H9 (cell line): ENCODE results near the gene SLC17A3. TPM values are rescaled to one million over a fixed set of nuclear protein-coding genes. Genes with fewer than 3 reads are reported as not detected.

Experiments
- DNase-seq: peaks from one replicate; pipeline ENCODE4 v3.0.0-alpha.2; 2017
- H2AFZ ChIP-seq: one replicate; pipeline ENCODE4 v1.6.1; 2013; ENCODE audit warnings: mild to moderate bottlenecking, low read length, control low read depth, moderate library complexity
- H2AK5ac ChIP-seq: 2 replicates; pipeline ENCODE4 v1.6.1; 2013; ENCODE audit warnings: low read length, control low read depth, mixed read lengths; ENCODE audit not compliant: insufficient read length
- H2BK120ac ChIP-seq: one replicate; pipeline ENCODE4 v1.6.1; 2013; ENCODE audit warnings: low read depth, mild to moderate bottlenecking, low read length, control low read depth, inconsistent platforms; ENCODE audit not compliant: poor library complexity, severe bottlenecking
- H2BK12ac ChIP-seq: 2 replicates; pipeline ENCODE4 v1.6.1; 2013; ENCODE audit warnings: low read length, control low read depth, mixed read lengths, low read depth; ENCODE audit not compliant: insufficient read length
- H2BK15ac ChIP-seq: 2 replicates; pipeline ENCODE4 v1.6.1; 2013; ENCODE audit warnings: low read depth, low read length, control low read depth
- H2BK20ac ChIP-seq: one replicate; pipeline ENCODE4 v1.6.1; 2013; ENCODE audit warnings: low read depth, mild to moderate bottlenecking, low read length, control low read depth, inconsistent platforms; ENCODE audit not compliant: poor library complexity, severe bottlenecking
- H2BK5ac ChIP-seq: 2 replicates; pipeline ENCODE4 v1.6.1; 2013; ENCODE audit warnings: low read length, control low read depth, mixed read lengths; ENCODE audit not compliant: insufficient read length
- H3K14ac ChIP-seq: 2 replicates; pipeline ENCODE4 v1.6.1; 2013; ENCODE audit warnings: low read length, control low read depth; ENCODE audit not compliant: insufficient read depth
- H3K18ac ChIP-seq: 2 replicates; pipeline ENCODE4 v1.6.1; 2013; ENCODE audit warnings: low read depth, mild to moderate bottlenecking, mixed read lengths, low read length, control low read depth; ENCODE audit not compliant: insufficient read length
- H3K23ac ChIP-seq: 2 replicates; pipeline ENCODE4 v1.6.1; 2013; ENCODE audit warnings: low read length, control low read depth, mixed read lengths, low read depth; ENCODE audit not compliant: insufficient read length
- H3K23me2 ChIP-seq: 2 replicates; pipeline ENCODE4 v1.6.1; 2013; ENCODE audit warnings: low read depth, mild to moderate bottlenecking, mixed read lengths, low read length, control low read depth; ENCODE audit not compliant: insufficient read length, poor library complexity, severe bottlenecking
- H3K27ac ChIP-seq: 2 replicates; pipeline ENCODE4 v1.5.1; 2013; ENCODE audit warnings: low read length, control low read depth, mixed read lengths, low read depth; ENCODE audit not compliant: insufficient read length
- H3K27me3 ChIP-seq: 2 replicates; pipeline ENCODE4 v1.6.1; 2013; ENCODE audit warnings: low read length, control low read depth, inconsistent platforms; ENCODE audit not compliant: insufficient read depth
- H3K4ac ChIP-seq: 2 replicates; pipeline ENCODE4 v1.6.1; 2013; ENCODE audit warnings: low read depth, mild to moderate bottlenecking, control low read depth, inconsistent platforms, low read length, moderate library complexity
- H3K4me1 ChIP-seq: 2 replicates; pipeline ENCODE4 v1.6.1; 2013; ENCODE audit warnings: low read length, control low read depth, inconsistent platforms; ENCODE audit not compliant: insufficient read depth
- H3K4me2 ChIP-seq: 2 replicates; pipeline ENCODE4 v1.6.1; 2013; ENCODE audit warnings: low read length, control low read depth, mixed read lengths; ENCODE audit not compliant: insufficient read length, insufficient read depth
- H3K56ac ChIP-seq: 2 replicates; pipeline ENCODE4 v1.6.1; 2013; ENCODE audit warnings: low read depth, mild to moderate bottlenecking, mixed read lengths, low read length, control low read depth; ENCODE audit not compliant: insufficient read length
- H3K79me1 ChIP-seq: 2 replicates; pipeline ENCODE4 v1.6.1; 2013; ENCODE audit warnings: low read depth, mild to moderate bottlenecking, moderate library complexity, low read length, control low read depth, inconsistent platforms; ENCODE audit not compliant: insufficient read depth, poor library complexity, severe bottlenecking
- H3K79me2 ChIP-seq: 2 replicates; pipeline ENCODE4 v1.6.1; 2013; ENCODE audit warnings: low read length, control low read depth, inconsistent platforms; ENCODE audit not compliant: insufficient read depth
- H3K9ac ChIP-seq: 2 replicates; pipeline ENCODE4 v1.6.1; 2013; ENCODE audit warnings: low read length, control low read depth, mixed read lengths; ENCODE audit not compliant: insufficient read length; ENCODE audit errors: extremely low read depth
- H3K9me3 ChIP-seq: one replicate; pipeline ENCODE4 v1.6.1; 2013; ENCODE audit warnings: low read depth, low read length, inconsistent platforms; ENCODE audit not compliant: control insufficient read depth
- H3T11ph ChIP-seq: one replicate; pipeline ENCODE4 v1.6.1; 2013; ENCODE audit warnings: mild to moderate bottlenecking, low read length, control low read depth, inconsistent platforms
- H4K20me1 ChIP-seq: one replicate; pipeline ENCODE4 v1.6.1; 2013; ENCODE audit not compliant: control insufficient read depth, insufficient read length, insufficient read depth
- H4K5ac ChIP-seq: 2 replicates; pipeline ENCODE4 v1.6.1; 2013; ENCODE audit warnings: low read depth, mild to moderate bottlenecking, mixed read lengths, low read length, control low read depth; ENCODE audit not compliant: insufficient read length
- H4K8ac ChIP-seq: replicated peaks from 2 replicates; pipeline ENCODE4 v1.6.1; 2013; ENCODE audit warnings: low read length, control low read depth, mixed read lengths, low read depth; ENCODE audit not compliant: insufficient read length
- H4K91ac ChIP-seq: 2 replicates; pipeline ENCODE4 v1.6.1; 2013; ENCODE audit warnings: low read depth, mild to moderate bottlenecking, moderate library complexity, mixed read lengths, low read length, control low read depth; ENCODE audit not compliant: insufficient read length
- H3K27ac Mint-ChIP-seq, 3 experiments: 2 replicates in 2 of 3; 3 replicates in 1 of 3; pipeline ENCODE4 v1.8.0; 2020 to 2021; ENCODE audit warnings: mixed read lengths in 3 of 3, mild to moderate bottlenecking in 1 of 3, moderate library complexity in 1 of 3
- H3K27me3 Mint-ChIP-seq: 2 replicates; pipeline ENCODE4 v1.8.0; 2021; ENCODE audit warnings: low read depth, mild to moderate bottlenecking, moderate library complexity, mixed read lengths
- H3K36me3 Mint-ChIP-seq, 3 experiments: 2 replicates in 2 of 3; 3 replicates in 1 of 3; pipeline ENCODE4 v1.8.0; 2020 to 2021; ENCODE audit warnings: low read depth in 3 of 3, mixed read lengths in 3 of 3; ENCODE audit not compliant: insufficient read depth in 1 of 3
- H3K4me1 Mint-ChIP-seq, 2 experiments: 2 replicates each; pipeline ENCODE4 v1.8.0; 2020; ENCODE audit warnings: mixed read lengths in 2 of 2
- H3K4me3 Mint-ChIP-seq, 2 experiments: 2 replicates in 1 of 2; 3 replicates in 1 of 2; pipeline ENCODE4 v1.8.0; 2020 to 2021; ENCODE audit warnings: mild to moderate bottlenecking in 2 of 2, mixed read lengths in 2 of 2, moderate library complexity in 1 of 2
- H3K9me3 Mint-ChIP-seq, 2 experiments: 2 replicates in 1 of 2; 3 replicates in 1 of 2; pipeline ENCODE4 v1.8.0; 2020; ENCODE audit warnings: mild to moderate bottlenecking in 2 of 2, mixed read lengths in 2 of 2, moderate library complexity in 1 of 2
- WGBS: extraction: QIAGEN DNeasy Blood & Tissue Kit; methylation state at CpG from one replicate; pipeline ENCODE4 v1.1.7; 2013; ENCODE audit warnings: missing lambda C conversion rate, low lambda C conversion rate, mixed read lengths; ENCODE audit not compliant: insufficient read length; ENCODE audit errors: extremely low coverage; 5-methylcytosine and 5-hydroxymethylcytosine counted together
- total RNA-seq: library from RNA; stranded (reverse); gene quantifications from 2 replicates; pipeline ENCODE4 v1.2.1, GENCODE V29; 2021
- TF ChIP-seq, protein P1 (sequence below): fragments of 200-600 bp; sonication (generic); conservative IDR thresholded peaks from 3 replicates; pipeline ENCODE4 v1.8.0; 2021; ENCODE audit warnings: antibody characterized with exemption, mild to moderate bottlenecking

Gene SLC17A3
- total RNA-seq, 1 experiment from 2014 or later: not detected

DNA sequence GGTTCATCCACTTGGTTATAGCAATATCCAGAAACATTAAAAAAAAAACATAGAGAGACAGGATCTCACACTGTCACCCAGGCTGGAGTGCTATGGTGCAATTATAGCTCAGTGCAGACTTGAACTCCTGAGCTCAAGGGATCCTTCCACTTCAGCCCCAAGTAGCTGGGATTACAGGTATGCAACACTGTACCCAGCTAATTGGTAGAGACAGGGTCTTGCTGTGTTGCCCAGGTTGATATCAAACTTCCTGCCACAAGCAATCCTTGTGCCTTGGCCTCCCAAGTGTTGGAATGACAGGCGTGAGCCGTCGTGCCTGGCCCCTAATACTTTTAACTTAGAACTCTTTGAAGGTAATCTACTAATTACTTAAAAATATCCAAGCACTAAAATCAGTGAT lies 41.4 kb downstream of the SLC17A3 start:
- no peak overlapping the region for H2BK20ac ChIP-seq
- H2AFZ ChIP-seq: no peak overlapping the region
- no peaks in the 10 kb centered on the region for H3K9me3 Mint-ChIP-seq
- H2BK12ac ChIP-seq: no peak overlapping the region
- no peaks in the 10 kb centered on the region for H3K79me1 ChIP-seq
- H4K8ac ChIP-seq: no peak overlapping the region
- no peaks in the 10 kb centered on the region for H3K27me3 ChIP-seq
- no peaks in the 10 kb centered on the region for H3K27me3 Mint-ChIP-seq
- TF ChIP-seq, protein P1, sequence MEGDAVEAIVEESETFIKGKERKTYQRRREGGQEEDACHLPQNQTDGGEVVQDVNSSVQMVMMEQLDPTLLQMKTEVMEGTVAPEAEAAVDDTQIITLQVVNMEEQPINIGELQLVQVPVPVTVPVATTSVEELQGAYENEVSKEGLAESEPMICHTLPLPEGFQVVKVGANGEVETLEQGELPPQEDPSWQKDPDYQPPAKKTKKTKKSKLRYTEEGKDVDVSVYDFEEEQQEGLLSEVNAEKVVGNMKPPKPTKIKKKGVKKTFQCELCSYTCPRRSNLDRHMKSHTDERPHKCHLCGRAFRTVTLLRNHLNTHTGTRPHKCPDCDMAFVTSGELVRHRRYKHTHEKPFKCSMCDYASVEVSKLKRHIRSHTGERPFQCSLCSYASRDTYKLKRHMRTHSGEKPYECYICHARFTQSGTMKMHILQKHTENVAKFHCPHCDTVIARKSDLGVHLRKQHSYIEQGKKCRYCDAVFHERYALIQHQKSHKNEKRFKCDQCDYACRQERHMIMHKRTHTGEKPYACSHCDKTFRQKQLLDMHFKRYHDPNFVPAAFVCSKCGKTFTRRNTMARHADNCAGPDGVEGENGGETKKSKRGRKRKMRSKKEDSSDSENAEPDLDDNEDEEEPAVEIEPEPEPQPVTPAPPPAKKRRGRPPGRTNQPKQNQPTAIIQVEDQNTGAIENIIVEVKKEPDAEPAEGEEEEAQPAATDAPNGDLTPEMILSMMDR: no peak
- no peak overlapping the region for H3K56ac ChIP-seq
- H3K18ac ChIP-seq: no peak overlapping the region
- H3K4me2 ChIP-seq: no peak overlapping the region
- H3K9me3 ChIP-seq: no peaks in the 10 kb centered on the region
- H3K79me2 ChIP-seq: no peaks in the 10 kb centered on the region
- no peaks in the 10 kb centered on the region for H3K4me1 Mint-ChIP-seq
- no peak overlapping the region for H2AK5ac ChIP-seq
- H3K4me3 Mint-ChIP-seq: no peak overlapping the region
- no peaks in the 10 kb centered on the region for H4K20me1 ChIP-seq
- no peak overlapping the region for H3K27ac ChIP-seq
- H3K23ac ChIP-seq: no peak overlapping the region
- H2BK5ac ChIP-seq: no peak overlapping the region
- no peak overlapping the region for H4K5ac ChIP-seq
- H3K23me2 ChIP-seq: no peaks in the 10 kb centered on the region
- DNase-seq: no peak
- no CpG with 5 or more reads among the region's 3 CpGs for WGBS
- no peak overlapping the region for H3T11ph ChIP-seq
- H3K9ac ChIP-seq: no peak overlapping the region
- no peak overlapping the region for H3K14ac ChIP-seq
- no peak overlapping the region for H3K27ac Mint-ChIP-seq
- H3K4ac ChIP-seq: no peak overlapping the region
- no peaks in the 10 kb centered on the region for H3K36me3 Mint-ChIP-seq
- H2BK120ac ChIP-seq: no peak overlapping the region
- no peak overlapping the region for H4K91ac ChIP-seq
- H2BK15ac ChIP-seq: no peak overlapping the region
- no peaks in the 10 kb centered on the region for H3K4me1 ChIP-seq
